Astrocyte (in vitro differentiated cells and primary cell): ENCODE data around the gene KBTBD2. TPM values are rescaled to one million over a fixed set of nuclear protein-coding genes. Genes with fewer than 3 reads are reported as not detected.
A peak's percentile ranks its signal among the peaks of the same experiment; 100 is the strongest.
"Not testable (repeated sequence)": the region's sequence is repeated elsewhere in the genome, so short reads cannot be mapped to it uniquely, and the experiment has no call there.

Experiments used
- DNase-seq: peaks from one replicate; pipeline ENCODE4 v3.0.0-alpha.2; 2010; ENCODE audit warnings: low read depth
- FAIRE-seq: peaks from 2 replicates; lab custom pipeline; 2011; peaks lifted over from hg19 to GRCh38; lab: Jason Lieb, UNC
- H2AFZ ChIP-seq: 2 replicates; pipeline ENCODE4 v1.6.0; 2012; ENCODE audit warnings: low read depth, low read length, inconsistent platforms
- H3K27ac ChIP-seq: 2 replicates; pipeline ENCODE4 v1.5.1; 2011; ENCODE audit warnings: low read depth, low read length, inconsistent platforms
- H3K27me3 ChIP-seq: 2 replicates; pipeline ENCODE4 v1.6.0; 2011; ENCODE audit warnings: low read length, inconsistent platforms; ENCODE audit not compliant: insufficient read depth
- H3K36me3 ChIP-seq: 2 replicates; pipeline ENCODE4 v1.5.1; 2011; ENCODE audit warnings: low read length, inconsistent platforms; ENCODE audit not compliant: insufficient read depth
- H3K4me1 ChIP-seq: 2 replicates; pipeline ENCODE4 v1.5.1; 2011; ENCODE audit warnings: low read length, inconsistent platforms; ENCODE audit not compliant: insufficient read depth
- H3K4me2 ChIP-seq: 2 replicates; pipeline ENCODE4 v1.6.0; 2012; ENCODE audit warnings: low read length, inconsistent platforms
- H3K4me3 ChIP-seq: 2 replicates; pipeline ENCODE4 v1.5.1; 2011; ENCODE audit warnings: low read depth, mild to moderate bottlenecking, low read length, inconsistent platforms; ENCODE audit not compliant: insufficient read depth
- H3K79me2 ChIP-seq: 2 replicates; pipeline ENCODE4 v1.6.0; 2012; ENCODE audit warnings: mild to moderate bottlenecking, low read length, inconsistent platforms; ENCODE audit not compliant: insufficient read depth
- H3K9ac ChIP-seq: 2 replicates; pipeline ENCODE4 v1.6.0; 2012; ENCODE audit warnings: mild to moderate bottlenecking, low read length, inconsistent platforms
- H3K9me3 ChIP-seq: 2 replicates; pipeline ENCODE4 v1.5.1; 2012; ENCODE audit warnings: low read depth, mild to moderate bottlenecking, low read length, inconsistent platforms; ENCODE audit not compliant: insufficient read depth
- H4K20me1 ChIP-seq: 2 replicates; pipeline ENCODE4 v1.6.0; 2012; ENCODE audit warnings: low read length, inconsistent platforms; ENCODE audit not compliant: insufficient read depth
- H3K27ac Mint-ChIP-seq: one replicate; pipeline ENCODE4 v1.8.0; 2021; ENCODE audit warnings: mild to moderate bottlenecking, mixed read lengths; ENCODE audit not compliant: unreplicated experiment
- H3K27me3 Mint-ChIP-seq: one replicate; pipeline ENCODE4 v1.8.0; 2021; ENCODE audit warnings: low read depth, mixed read lengths; ENCODE audit not compliant: unreplicated experiment
- H3K36me3 Mint-ChIP-seq: one replicate; pipeline ENCODE4 v1.8.0; 2021; ENCODE audit warnings: low read depth, mixed read lengths; ENCODE audit not compliant: unreplicated experiment
- H3K4me1 Mint-ChIP-seq: one replicate; pipeline ENCODE4 v1.8.0; 2021; ENCODE audit warnings: low read depth, mixed read lengths; ENCODE audit not compliant: unreplicated experiment
- H3K4me3 Mint-ChIP-seq: one replicate; pipeline ENCODE4 v1.8.0; 2021; ENCODE audit warnings: mild to moderate bottlenecking, moderate library complexity, mixed read lengths; ENCODE audit not compliant: unreplicated experiment
- H3K9me3 Mint-ChIP-seq: one replicate; pipeline ENCODE4 v1.8.0; 2021; ENCODE audit warnings: mild to moderate bottlenecking, mixed read lengths; ENCODE audit not compliant: unreplicated experiment
- CTCF ChIP-seq: IDR thresholded peaks from 2 replicates; pipeline ENCODE4 v1.5.1; 2011; ENCODE audit warnings: low read depth, mild to moderate bottlenecking, inconsistent platforms, low read length, moderate library complexity; ENCODE audit not compliant: insufficient read depth
- EZH2 ChIP-seq: IDR thresholded peaks from 2 replicates; pipeline ENCODE4 v1.6.1; 2012; ENCODE audit warnings: mild to moderate bottlenecking, low read length, inconsistent platforms; ENCODE audit not compliant: insufficient read depth
- total RNA-seq: library from RNA; stranded (reverse); gene quantifications from 2 replicates; pipeline ENCODE4 v1.2.1, GENCODE V29; 2021

Gene KBTBD2
- total RNA-seq, 1 donor from 2014 or later: 26.9 TPM

GRCh38 chr7:32921896-32922295 lies 30.3 kb upstream of the KBTBD2 start:
- H3K36me3 ChIP-seq: peaks cover 7% of the 10 kb centered on the region

GRCh38 chr7:32916994-32917393 lies 25.4 kb upstream of the KBTBD2 start:
- not testable (repeated sequence) for H3K27ac ChIP-seq, DNase-seq, H3K9me3 Mint-ChIP-seq, H3K4me3 Mint-ChIP-seq, H4K20me1 ChIP-seq, H3K4me1 Mint-ChIP-seq, H3K27me3 Mint-ChIP-seq, H3K4me3 ChIP-seq, H3K27ac Mint-ChIP-seq, H3K9ac ChIP-seq, H3K79me2 ChIP-seq, H3K4me1 ChIP-seq, H3K4me2 ChIP-seq, H3K36me3 Mint-ChIP-seq, H3K9me3 ChIP-seq, H3K27me3 ChIP-seq, H2AFZ ChIP-seq
- peak; percentile 60 for FAIRE-seq
- peaks cover 19% of the 10 kb centered on the region for H3K36me3 ChIP-seq

More at GRCh38 chr7:32921896-32922295, 30.3 kb upstream of the KBTBD2 start:
- no peaks in the 10 kb centered on the region for H3K9me3 ChIP-seq
- H3K4me1 ChIP-seq: no peaks in the 10 kb centered on the region
- TF ChIP-seq CTCF: no peak
- no peak for TF ChIP-seq EZH2
- no peak overlapping the region for H3K27ac ChIP-seq
- no peak overlapping the region for H3K27ac Mint-ChIP-seq
- H3K9me3 Mint-ChIP-seq: no peaks in the 10 kb centered on the region
- no peaks in the 10 kb centered on the region for H3K27me3 ChIP-seq
- H2AFZ ChIP-seq: no peak overlapping the region
- H3K4me3 Mint-ChIP-seq: no peak overlapping the region
- peaks cover 6% of the 10 kb centered on the region for H3K4me1 Mint-ChIP-seq
- no peak overlapping the region for H3K9ac ChIP-seq
- no peak overlapping the region for H3K4me3 ChIP-seq
- no peak overlapping the region for H3K4me2 ChIP-seq
- peak; percentile 52 for FAIRE-seq
- H4K20me1 ChIP-seq: no peaks in the 10 kb centered on the region
- DNase-seq: peak; percentile 49
- H3K36me3 Mint-ChIP-seq: peaks cover 7% of the 10 kb centered on the region
- no peaks in the 10 kb centered on the region for H3K27me3 Mint-ChIP-seq
- H3K79me2 ChIP-seq: no peaks in the 10 kb centered on the region

GRCh38 chr7:32916006-32916405 lies 24.4 kb upstream of the KBTBD2 start:
- Histone ChIP-seq H3K9me3 (no peaks in the 10 kb centered on the region), H3K9ac (no peak overlapping the region), H3K27ac (no peak overlapping the region), H3K4me2 (no peak overlapping the region), H3K27me3 (no peaks in the 10 kb centered on the region), H3K79me2 (no peaks in the 10 kb centered on the region), H3K36me3 (peaks cover 14% of the 10 kb centered on the region), H3K4me1 (no peaks in the 10 kb centered on the region), H4K20me1 (no peaks in the 10 kb centered on the region), H3K4me3 (no peak overlapping the region), H2AFZ (no peak overlapping the region)
- H3K4me1 Mint-ChIP-seq: no peaks in the 10 kb centered on the region
- H3K4me3 Mint-ChIP-seq: no peak overlapping the region
- H3K27me3 Mint-ChIP-seq: no peaks in the 10 kb centered on the region
- H3K27ac Mint-ChIP-seq: no peak overlapping the region
- DNase-seq (no peak), FAIRE-seq (no peak)
- TF ChIP-seq EZH2: no peak
- no peak for TF ChIP-seq CTCF
- no peaks in the 10 kb centered on the region for H3K9me3 Mint-ChIP-seq
- peaks cover 10% of the 10 kb centered on the region for H3K36me3 Mint-ChIP-seq
